DMS 273 (cell line): Measurements from ENCODE around the gene CES3.
A peak's percentile ranks its signal among the peaks of the same experiment; 100 is the strongest.
"Not testable (repeated sequence)": the region's sequence is repeated elsewhere in the genome, so short reads cannot be mapped to it uniquely, and the experiment has no call there.

ENCODE experiments used
- DNase-seq: peaks from one replicate; lab custom pipeline; 2025; ENCODE audit not compliant: unreplicated experiment; lab: John Stamatoyannopoulos, UW

The CES3 gene

DNA sequence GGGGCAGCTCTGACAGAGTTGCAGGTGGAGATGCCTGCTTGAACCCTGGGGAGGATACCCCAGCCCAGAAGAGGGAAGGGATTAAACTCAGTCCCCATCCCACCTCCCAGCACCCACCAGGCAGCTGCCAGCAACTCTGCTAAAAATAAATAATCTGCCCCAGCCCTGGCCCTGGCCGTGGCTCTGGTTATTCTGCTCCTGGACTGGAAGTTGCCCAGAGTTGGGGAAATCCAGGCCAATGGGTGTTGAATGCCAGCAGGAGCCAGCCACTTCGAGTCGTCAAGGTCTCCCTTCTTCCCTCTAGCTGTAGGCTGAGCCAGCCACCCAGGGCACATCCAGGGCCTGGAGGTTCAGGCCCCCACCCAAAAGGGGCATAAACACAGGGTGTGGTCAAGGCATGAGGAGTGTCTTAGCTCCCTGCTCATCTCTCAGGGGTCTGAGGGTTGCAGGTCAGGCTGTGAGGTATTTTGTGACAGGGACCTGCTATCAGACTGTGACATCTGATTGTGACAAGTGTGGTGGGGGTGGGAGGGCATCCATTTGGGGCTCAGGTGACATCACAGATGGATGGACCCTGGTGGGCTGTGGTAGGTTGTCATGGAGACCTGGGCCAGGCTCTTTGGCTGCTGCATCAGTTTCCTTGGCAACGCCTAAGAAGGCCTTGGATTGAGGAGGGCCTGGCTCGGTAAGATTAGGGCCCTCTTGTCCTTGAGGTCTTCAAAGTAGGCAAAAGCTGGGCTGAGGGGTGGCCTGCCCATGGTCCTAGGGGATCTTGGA, 34.7 kb upstream of the CES3 start:
- peak; percentile 55 for DNase-seq

DNA sequence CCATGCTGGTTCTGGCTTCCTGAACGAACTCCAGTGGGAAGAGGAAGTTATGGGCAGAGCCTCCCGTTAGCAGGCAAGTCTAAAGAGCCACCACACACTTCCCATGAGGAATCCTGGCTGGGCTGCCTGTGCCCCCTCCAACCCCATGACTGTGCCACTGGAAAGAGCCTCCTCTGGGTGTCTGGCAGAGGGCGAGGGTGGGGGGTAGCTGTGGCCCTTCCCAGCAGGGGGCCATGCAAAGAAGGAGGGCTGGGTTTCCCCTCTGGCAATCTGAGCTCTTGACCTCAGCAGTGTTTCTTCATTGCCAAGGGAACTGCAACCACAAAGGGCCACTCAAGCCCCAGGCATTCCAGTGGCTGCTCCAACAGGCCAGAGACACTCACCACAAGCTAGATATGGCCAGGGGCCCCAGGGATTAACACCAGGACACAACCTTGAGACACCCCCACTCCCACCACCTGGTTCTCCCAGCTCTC, 34.1 kb upstream of the CES3 start:
- peak; percentile 55 for DNase-seq

DNA sequence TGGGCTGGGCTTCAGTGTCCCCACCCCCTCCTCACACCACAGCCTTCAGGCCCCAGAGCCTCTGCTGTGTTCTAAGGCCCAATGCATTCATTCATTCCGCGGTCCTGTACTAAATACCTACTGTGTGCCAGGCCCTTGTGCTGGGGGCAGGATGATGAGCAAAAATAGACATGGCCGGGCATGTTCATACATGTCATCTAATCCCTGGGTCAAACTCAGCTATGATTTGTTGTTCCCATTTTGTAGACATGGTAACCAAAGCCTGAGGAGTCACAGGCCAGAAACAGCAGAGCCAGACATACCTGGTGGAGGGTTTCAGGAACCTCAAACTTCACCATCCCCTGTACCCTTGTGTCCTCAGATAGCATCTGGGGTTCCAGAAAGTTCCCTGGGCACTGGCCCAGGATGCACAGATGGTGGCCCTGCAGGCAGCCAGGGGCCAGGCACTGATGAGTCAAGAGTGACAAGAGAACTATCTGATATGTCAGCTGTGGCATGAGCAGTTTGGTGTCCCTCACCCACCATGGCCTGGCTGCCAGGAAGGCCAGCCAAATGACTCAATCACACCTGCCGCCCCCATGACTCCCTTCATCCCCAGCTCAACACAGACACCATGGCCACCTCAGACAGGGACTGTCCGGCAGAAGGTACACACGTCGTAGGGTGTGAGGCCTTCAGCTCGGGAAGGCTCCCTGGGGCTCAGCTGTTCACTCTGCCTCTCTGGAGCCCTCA, 33.0 kb upstream of the CES3 start:
- DNase-seq: peak; percentile 65

DNA sequence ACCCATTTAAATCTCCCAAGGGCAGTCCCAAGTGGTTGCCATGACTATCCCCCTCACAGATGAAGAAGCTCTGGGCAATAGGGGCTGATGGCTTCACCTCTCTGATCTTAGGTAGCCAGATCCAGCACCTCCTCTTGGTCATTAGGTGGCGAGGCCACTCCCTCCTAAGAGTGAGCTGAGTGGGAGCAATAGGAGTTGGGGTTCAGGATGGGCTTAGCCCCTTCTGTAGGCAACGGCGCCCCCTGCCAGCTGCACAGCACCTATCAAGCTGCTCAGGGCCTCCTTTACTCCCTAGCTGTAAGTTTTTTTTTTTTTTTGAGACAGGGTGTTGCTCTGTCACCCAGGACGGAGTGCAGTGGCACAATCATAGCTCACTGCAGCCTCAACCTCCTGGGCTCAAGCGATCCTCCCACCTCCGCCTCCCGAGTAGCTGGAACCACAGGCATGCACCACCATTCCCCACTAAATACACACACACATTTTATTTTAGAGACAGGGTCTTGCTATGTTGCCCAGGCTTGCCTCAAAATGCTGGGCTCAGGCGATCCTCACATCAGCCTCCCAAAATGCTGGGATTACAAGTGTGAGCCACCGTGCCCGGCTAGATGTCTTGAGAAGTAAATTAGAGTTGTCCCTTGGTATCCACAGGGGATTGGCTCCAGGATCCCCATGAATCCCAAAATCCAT, 32.2 kb upstream of the CES3 start:
- DNase-seq: peak; percentile 66

DNA sequence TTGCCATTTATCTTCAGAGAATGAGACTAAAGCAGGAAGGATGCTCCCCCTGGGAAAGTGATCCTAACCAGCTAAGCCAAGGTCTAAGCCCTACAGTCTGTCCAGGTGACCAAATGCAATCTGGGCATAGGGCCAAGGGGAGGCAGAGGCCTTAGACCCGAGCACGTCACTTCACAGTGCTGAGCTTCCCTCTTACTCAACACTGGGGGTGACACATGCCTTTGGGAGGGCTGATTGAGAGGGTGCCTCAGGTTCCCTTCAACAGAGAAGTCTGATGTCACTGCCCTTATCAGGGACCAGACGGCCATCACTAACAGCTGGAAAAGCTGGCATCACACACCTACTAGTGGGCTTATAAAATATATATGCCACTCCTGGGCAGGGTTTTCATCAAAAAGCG, 30.9 kb upstream of the CES3 start:
- DNase-seq: peak; percentile 58

DNA sequence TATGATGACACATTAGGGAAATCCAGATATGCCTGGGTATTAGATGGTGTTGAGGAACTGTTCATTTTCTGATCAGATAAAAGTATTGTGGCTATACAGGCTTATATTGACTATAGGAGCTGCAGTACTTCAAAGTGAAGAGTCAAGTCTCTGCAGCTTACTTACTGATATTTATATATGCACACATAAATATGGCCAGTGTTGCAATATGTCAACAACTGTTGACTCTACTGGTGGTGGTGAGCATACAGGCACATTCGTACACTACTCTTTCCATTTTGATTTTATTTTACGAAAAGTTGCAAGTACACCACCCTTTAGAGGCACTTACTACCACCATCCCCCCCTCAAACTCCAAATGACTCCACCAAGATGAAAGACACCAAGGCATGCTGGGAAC, 29.4 kb upstream of the CES3 start:
- DNase-seq: no peak

DNA sequence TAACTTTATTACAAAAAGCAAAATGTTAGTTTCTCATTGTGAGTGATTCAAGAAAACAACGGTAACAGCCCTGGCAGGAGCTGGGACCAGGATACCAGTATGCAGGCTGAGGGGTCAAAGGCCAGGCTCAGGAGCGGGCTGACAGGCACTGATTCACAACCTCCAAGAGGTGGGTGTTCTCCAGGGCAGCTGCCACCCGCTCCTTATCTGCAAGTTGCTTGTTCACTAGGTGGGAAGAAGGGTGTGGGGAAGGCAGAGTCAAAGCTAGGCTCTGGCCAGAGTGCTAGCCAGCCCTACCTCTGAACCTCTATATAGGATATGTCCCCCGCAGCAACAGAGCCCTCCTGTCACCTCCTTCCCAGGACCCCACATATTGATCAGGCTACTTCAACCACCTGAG, 29.0 kb upstream of the CES3 start:
- no peak for DNase-seq

DNA sequence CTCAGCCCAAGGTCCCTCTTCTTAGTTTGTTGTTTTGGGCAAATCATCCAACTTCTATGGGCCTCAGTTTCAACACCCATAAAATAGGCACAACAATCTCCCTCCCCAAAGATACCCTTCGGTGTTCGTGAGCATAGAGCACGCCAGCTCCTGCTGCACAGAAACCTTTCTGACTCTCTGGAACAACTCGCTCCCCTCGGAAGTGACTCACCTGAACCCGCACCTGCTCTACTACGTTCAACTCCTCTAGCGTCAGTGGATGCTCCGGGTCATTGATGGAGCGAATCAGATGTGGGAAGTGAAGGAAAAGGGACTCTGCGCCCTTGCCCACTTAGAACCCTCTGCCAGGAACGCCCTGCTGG, 27.3 kb upstream of the CES3 start:
- DNase-seq: no peak

DNA sequence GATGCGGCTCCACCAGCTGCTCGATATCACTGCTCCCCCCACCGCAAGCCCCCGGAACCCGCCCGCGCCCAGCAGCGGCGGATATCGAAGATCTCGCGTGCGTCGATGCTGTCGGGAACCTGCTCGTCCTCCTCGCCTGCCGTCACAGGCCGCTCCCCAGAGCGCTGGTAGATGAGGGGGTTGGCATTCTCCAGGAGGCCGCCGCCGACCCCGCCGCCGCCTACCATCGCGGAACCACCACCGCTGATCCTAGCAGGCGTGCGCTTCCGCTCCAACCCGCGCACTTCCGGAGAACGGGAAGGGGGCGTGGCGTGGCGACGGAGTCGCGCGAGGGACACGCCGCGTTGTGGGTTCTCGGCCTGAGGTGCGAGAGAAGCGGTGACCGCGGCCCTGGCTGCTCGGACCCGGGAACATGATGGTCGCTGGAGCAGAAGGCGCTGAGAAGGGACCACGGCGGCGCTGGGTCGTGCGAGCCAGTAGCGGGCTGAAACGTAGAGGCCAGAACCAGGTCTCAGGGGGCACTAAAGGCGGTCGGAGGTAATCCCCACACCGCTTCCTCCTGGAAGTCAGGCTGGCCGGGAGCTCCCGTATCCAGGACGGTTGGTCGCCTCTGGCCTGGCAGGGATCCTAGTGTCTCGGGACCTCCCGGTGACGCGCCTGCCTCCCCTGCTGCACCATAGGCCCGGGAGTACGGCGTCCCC, 26.8 kb upstream of the CES3 start, which contains the start of gene CIAO2B:
CIAO2B (minus strand) TSS at position 265 of the 701 bp plus-strand sequence; CDS start at position 227, 38 bp downstream.
- peak; percentile 94 for DNase-seq

DNA sequence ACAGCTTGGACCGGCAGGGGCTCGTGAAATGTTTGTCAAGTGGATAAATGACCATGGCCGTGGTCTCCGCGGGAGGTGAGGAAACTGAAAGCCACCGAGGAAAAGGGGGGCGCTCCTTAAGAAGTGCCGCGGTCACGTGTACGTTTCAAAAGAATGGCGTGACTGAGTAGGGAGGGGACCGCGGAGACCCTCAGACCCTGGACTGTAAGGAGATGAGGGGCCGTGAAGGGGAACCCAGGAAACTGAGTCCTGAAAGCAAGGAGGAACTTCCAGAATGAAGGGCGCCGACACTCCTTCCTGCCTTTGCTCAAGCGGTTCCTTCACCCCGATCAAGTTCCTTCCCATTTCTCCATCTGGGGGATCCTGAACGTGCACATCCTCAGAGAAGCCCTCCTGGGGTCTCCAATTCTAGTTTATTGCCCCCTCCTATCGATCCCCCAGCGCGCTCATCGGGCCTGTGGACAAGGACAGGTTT, 26.2 kb upstream of the CES3 start:
- not testable (repeated sequence) for DNase-seq

DNA sequence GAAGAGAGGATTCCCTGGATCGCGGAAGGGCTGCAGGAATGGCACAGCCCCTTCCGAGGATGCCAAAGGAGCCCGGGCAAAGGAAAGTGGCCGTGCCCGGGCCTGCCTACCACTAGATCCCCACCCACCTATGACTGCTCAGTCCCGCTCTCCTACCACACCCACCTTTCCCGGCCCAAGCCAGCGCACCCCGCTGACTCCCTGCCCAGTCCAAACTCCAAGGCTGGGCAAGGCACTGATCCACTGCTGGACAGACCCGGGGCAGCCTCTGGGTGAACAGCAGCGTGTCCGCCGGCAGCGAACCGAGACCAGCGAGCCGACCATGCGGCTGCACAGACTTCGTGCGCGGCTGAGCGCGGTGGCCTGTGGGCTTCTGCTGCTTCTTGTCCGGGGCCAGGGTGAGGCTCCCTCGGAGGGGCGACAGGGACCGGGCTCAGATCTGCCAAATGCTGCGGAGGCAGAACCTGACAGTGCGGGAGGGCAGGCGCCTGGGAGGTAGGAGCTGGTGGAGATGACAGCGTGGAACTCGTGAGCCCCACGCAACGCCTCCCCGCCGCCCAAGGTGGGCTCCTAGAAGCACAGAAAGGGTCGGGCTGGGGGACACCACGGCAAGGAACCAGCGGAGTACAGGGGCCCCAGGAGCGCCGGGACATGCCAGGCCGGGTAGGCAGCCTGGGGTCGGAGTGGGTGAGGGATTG, 25.6 kb upstream of the CES3 start, which contains the start of gene CES2:
CES2 (plus strand) TSS at position 203 of the 698 bp plus-strand sequence; CDS start at position 323, 120 bp downstream.
- peak; percentile 41 for DNase-seq

DNA sequence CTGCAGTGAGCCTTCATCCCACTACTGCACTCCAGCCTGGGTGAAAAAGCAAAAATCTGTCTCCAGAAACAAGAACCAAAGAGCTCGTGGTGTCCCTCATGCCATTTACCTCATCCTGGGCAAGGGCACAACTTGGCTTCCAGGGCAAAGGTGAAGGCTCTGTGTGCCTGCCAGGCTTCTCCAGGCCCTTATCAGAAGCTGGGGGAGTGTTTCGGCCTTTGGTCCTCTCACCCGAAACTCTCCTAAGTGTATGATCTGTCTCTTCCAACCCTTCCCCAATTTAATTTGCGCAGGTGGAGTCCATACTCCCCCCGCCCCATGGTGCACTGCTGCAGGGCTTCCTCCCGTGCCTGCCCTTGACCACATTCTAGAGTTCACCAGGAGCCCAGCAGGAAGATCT, 24.6 kb upstream of the CES3 start:
- no peak for DNase-seq

DNA sequence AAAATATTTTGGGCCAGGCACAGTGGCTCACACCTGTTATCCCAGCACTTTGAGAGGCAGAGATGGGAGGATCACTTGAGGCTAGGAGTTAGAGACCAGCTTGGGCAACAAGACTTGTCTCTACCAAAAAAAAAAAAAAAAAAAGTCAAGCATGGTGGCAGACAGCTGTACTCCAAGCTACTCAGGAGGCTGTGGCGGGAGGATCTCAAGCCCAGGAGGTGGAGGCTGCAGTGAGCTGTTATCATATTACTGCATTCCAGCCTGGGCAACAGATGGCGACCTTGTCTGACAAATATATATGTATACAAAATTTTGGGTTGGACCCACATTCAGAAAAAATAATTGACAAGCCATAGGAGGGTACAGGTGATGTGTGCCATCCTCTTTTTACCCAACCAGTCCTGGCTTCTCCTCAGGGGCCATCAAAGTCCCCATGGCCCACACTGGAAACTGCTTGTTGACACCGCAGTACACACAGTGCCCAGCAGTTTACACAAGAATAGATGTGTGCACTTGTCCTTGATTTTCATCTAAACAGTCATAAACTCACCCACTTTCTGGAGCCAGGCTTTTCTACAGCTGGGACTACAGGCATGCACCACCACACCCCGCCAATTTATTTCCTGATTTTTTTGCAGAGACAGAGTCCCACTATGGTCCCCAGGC, 24.0 kb upstream of the CES3 start:
- peak; percentile 60 for DNase-seq

DNA sequence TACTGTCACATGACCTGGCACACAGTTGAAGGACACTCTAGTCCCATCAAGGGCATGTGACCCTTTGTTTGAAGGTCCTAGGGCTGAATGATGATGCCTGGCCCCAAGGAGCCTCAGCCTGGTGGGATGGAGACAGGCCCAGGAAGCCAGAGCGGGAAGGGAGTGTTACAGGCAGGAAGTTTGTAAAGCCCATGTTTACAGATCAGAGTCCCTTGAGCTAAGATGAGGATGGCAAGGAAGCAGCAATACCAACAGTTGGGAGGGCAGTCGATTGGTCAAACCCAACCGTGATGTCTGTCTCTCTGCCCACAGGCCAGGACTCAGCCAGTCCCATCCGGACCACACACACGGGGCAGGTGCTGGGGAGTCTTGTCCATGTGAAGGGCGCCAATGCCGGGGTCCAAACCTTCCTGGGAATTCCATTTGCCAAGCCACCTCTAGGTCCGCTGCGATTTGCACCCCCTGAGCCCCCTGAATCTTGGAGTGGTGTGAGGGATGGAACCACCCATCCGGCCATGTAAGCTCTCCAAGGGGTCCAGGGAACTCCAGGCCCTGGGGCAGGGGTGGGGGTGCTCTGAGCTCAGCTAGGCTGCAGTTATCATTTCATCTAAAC, 23.2 kb upstream of the CES3 start:
- DNase-seq: no peak

DNA sequence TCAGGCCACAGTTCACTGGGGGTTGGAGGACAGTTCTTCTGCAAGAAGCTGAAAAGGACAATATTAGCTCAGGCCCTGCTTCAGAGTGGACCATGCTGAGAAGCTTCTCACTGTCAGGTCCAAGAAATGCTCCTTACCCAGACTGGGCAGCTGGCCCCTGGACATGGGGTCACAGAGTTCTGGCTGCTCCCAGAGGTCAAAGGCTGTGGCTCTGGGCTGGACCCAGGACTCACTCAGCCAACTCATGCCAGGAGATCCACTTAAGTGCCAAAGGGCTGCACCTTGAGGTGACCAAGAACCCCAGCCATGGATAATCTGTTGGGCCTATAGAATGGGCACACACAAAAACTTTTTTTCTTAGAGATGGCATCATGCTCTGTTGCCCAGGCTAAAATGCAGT, 21.7 kb upstream of the CES3 start:
- DNase-seq: no peak

DNA sequence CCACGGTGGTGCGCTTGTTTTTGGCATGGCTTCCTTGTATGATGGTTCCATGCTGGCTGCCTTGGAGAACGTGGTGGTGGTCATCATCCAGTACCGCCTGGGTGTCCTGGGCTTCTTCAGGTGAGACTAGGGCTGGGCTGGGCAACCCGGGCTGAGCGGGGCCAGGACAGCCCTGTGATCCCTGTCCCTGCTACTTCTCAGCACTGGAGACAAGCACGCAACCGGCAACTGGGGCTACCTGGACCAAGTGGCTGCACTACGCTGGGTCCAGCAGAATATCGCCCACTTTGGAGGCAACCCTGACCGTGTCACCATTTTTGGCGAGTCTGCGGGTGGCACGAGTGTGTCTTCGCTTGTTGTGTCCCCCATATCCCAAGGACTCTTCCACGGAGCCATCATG, 20.8 kb upstream of the CES3 start:
- no peak for DNase-seq

DNA sequence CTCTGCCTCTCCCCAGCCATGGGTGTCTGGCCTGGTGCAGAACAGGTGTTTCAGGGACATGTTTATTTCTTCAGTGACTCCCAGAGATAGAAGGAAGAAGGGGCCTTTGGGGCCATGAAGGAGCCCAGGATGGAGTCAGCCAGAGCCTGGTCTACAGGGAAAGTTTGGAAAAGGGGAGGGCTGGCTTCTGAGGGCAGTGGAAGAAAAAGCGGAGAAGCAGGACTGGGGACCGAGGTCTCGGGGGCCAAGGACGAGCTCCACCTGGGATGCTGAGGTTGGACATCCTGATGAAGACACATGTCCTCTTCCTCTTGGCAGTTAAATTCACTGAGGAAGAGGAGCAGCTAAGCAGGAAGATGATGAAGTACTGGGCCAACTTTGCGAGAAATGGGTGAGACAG, 18.1 kb upstream of the CES3 start:
- DNase-seq: no peak

DNA sequence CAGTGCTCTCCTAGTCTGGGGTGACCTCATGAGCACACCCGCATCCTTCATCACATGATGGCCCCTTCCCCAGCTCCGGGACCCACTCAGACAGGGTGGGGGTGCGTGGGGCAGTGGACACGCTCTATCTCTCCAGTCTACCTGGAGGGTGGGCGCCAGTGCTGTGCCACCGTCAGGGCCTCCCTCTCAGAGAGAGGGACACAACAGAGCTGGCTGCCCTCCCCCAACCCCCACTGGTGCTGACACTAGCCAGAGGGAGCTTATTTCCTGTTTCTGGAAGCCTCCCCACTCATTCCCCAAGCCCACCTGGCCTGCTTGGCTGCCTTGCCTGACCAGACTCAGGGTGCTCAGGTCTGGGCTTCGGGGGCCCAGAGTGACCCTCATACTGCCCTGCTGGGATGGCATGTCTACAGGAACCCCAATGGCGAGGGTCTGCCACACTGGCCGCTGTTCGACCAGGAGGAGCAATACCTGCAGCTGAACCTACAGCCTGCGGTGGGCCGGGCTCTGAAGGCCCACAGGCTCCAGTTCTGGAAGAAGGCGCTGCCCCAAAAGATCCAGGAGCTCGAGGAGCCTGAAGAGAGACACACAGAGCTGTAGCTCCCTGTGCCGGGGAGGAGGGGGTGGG, 17.5 kb upstream of the CES3 start:
- DNase-seq: no peak

DNA sequence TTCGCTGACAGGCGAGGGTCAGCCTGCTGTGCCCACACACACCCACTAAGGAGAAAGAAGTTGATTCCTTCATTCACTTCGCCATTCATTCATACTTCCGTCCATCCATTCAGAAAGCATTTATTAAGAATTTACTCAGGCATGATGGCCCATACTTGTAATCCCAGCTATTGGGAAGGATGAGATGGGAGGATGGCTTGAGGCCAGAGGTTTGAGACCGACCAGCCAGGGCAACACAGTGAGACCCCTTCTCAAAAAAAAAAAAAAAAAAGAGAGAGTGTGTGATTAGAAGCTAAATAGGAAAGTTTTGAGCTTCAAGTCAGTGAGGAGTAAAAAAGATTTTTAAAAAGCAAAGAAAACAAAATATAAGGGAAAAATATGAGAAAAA, 17.0 kb upstream of the CES3 start:
- no peak for DNase-seq
